Parietal lobe (tissue), 1 donor: Measurements from ENCODE around the gene PIK3R5. TPM values are rescaled to one million over a fixed set of nuclear protein-coding genes. Genes with fewer than 3 reads are reported as not detected.

Experiments used
- total RNA-seq: library from RNA; depleted of rRNA; stranded (reverse); fragments of >200 nt; gene quantifications from one replicate; pipeline ENCODE4 v1.2.3, GENCODE V29; 2014

Gene PIK3R5
- 0.31 TPM for total RNA-seq

GRCh38 chr17:8965394-8966168 lies at the start of gene PIK3R5:
Gene PIK3R5, minus strand, starts transcription at chr17:8965707. Its CDS starts 54,213 bp downstream, at chr17:8911494.

DNA sequence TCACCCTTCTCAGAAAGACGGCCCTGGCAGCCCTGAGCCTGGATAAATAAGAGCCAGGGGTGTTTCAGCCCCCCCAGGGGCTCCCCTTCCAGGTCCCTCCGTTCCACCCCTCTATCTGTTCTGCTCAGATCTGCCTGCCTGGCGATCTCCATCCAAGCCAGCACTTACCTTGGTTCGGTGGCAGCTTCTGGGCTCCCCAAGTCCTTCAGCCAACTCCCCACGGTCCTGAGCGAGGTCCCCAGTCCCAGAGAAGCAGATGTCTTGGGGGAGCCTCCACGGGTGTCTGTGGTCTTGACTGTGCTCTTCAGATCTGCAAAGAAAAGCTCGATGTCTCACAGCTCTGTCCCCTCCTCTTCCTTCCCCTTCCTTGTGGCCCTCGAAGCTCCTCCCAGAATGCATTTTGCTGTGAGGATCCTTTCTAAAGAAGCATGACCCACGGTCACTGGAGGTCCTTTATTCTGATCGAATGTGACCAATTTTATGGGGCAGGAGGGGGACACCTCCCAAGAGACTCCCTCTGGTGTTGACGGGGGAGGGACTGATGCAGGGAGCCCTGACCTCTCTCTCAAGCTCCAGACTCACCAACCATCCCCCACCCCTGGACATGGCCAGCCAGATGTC lies 98.0 kb downstream of the PIK3R5 start, which contains the start of gene PIK3R6:
Gene PIK3R6, minus strand, starts transcription at position 314 of the 621 bp plus-strand sequence. CDS start 17,880 bp downstream, outside the sequence.

Other genes starting within 250 kb of the PIK3R5 start
- not detected for gene CCDC42, start 220.9 kb downstream of the PIK3R5 start, total RNA-seq
- gene SPDYE4, start 207.2 kb downstream of the PIK3R5 start, total RNA-seq, result not detected
- gene MFSD6L, start 166.3 kb downstream of the PIK3R5 start, total RNA-seq, result 0.31 TPM
- 0.94 TPM for gene PIK3R6, start 98.0 kb downstream of the PIK3R5 start, total RNA-seq
- 4.7 TPM for gene NTN1, start 55.8 kb upstream of the PIK3R5 start, total RNA-seq